Coronary artery (tissue), 2 donors: Measurements from ENCODE around the gene PAXIP1.

Experiments used
- DNase-seq: peaks from one replicate; pipeline ENCODE4 v3.0.0-alpha.2; 2017; ENCODE audit warnings: low spot score
- H3K27ac ChIP-seq, 2 donors: fragments of 200-600 bp; sonication (generic); one replicate each; pipeline ENCODE4 v1.5.1; 2016 to 2019
- H3K4me3 ChIP-seq: fragments of 200-600 bp; sonication (generic); 2 replicates; pipeline ENCODE4 v1.5.1; 2016; ENCODE audit warnings: mild to moderate bottlenecking, moderate library complexity
- TF ChIP-seq, protein P1 (sequence below): fragments of 200-600 bp; sonication (generic); IDR thresholded peaks from one replicate; pipeline ENCODE4 v1.5.1; 2019; ENCODE audit warnings: antibody characterized with exemption

PAXIP1 gene

DNA sequence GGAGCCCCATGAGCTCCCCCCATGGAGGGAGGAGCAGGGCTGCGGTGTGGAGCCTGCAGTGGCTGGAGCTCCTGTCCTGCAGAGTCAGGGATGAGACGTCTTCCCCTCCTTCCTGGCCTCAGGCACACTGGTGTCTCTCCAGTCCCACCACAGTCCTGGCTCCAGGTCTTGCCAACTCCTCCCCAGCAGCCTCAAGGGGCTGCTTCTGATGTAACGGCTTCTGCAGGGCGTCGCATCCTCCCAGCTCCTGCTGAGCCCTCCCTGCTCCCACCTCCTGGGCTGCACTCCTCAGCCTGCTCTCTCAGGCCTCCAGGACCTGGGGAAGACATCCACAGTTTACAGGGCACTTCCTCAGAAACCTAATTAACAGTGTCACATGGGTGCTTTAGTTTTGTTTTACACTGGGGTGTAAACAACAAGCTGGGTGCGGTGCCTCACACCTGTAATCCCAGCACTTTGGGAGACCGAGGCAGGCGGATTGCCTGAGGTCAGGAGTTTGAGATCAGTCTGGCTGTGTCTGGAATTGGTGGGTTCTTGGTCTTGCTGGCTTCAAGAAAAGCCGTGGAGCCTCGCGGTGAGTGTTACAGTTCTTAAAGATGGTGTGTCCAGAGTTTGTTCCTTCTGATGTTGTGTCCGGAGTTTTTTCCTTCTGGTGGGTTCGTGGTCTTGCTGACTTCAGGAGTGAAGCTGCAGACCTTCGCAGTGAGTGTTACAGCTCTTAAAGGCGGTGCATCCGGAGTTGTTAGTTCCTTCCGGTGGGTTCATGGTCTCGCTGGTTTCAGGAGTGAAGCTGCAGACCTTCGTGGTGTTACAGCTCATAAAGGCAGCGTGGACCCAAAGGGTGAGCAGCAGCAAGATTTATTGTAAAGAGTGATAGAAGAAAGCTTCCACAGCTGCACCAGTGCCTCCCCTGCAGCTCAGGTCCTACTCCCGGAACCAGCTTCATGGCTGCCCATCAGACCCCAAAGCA is 95.0 kb downstream of the PAXIP1 start:
- no peak overlapping the region for H3K4me3 ChIP-seq
- H3K27ac ChIP-seq = no peak overlapping the region
- DNase-seq = no peak
- TF ChIP-seq, protein P1, sequence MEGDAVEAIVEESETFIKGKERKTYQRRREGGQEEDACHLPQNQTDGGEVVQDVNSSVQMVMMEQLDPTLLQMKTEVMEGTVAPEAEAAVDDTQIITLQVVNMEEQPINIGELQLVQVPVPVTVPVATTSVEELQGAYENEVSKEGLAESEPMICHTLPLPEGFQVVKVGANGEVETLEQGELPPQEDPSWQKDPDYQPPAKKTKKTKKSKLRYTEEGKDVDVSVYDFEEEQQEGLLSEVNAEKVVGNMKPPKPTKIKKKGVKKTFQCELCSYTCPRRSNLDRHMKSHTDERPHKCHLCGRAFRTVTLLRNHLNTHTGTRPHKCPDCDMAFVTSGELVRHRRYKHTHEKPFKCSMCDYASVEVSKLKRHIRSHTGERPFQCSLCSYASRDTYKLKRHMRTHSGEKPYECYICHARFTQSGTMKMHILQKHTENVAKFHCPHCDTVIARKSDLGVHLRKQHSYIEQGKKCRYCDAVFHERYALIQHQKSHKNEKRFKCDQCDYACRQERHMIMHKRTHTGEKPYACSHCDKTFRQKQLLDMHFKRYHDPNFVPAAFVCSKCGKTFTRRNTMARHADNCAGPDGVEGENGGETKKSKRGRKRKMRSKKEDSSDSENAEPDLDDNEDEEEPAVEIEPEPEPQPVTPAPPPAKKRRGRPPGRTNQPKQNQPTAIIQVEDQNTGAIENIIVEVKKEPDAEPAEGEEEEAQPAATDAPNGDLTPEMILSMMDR = no peak

DNA sequence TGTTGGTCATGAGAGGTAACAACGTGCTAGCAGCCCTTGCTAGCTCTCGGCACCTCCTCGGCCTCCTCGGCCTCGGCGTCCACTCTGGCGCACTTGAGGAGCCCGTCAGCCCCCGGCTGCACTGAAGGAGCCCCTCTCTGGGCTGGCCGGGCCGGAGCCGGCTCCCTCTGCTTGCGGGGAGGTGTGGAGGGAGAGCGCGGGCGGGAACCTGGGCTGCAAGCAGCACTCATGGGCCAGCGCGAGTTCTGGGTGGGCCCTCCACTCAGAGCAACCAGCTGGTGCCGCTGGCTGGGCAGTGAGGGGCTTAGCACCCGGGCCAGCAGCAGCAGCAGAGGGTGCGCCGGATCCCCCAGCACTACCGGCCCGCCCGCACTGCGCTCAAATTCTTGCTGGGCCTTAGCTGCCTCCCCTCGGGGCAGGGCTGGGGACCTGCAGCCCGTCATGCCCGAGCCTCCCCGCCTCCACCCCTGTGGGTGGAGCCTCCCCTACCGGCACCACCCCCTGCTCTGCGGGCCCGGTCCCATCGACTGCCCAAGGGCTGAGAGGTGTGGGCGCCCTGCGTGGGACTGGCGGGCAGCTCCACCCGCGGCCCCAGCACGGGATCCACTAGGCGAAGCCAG is 96.1 kb downstream of the PAXIP1 start:
- TF ChIP-seq, protein P1 = no peak
- no peak overlapping the region for H3K4me3 ChIP-seq
- no peak overlapping the region for H3K27ac ChIP-seq
- no peak for DNase-seq

DNA sequence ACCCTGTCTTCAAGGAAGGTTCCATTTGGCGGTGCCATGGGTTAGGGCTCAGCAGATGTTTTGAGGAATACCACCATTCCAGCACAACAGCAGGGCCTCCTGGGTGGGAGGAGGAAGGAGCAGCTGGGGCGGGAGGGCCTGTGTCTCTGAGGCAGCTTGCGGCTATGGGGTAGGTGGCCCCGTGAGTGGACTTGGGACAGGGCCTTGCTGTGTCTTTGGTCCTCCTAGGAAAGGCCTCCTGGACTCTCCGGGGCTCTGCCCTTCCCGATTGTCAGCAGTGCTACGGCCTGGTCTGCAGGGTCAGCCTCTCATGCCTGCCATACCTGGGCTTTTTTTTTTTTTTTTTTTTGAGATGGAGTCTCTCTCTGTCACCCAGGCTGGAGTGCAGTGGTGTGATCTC is 96.7 kb downstream of the PAXIP1 start:
- no peak for DNase-seq
- Histone ChIP-seq H3K4me3 (no peak overlapping the region), H3K27ac (no peak overlapping the region)
- TF ChIP-seq, protein P1 = no peak

DNA sequence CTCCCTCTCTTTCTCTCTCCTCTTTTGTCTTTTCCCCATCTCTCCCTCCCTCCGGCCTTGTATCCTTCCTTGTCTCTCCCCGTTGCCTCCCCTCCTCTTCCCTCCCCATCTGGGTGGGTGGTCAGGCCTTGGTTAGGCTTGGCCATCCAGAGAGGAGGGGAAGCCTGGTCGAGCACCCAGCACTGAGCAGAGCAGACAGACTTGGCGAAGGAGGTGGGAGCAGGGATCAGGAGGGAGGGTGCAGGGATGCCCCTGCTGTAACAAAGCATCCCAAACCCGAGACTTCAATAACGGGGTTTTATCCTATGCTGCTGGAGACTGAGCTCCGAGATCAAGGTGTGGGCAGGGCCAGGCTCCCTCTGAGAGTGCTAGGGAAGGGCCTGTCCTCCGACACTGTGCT is 97.3 kb downstream of the PAXIP1 start:
- no peak for DNase-seq
- H3K4me3 ChIP-seq = no peak overlapping the region
- TF ChIP-seq, protein P1 = no peak
- no peak overlapping the region for H3K27ac ChIP-seq

DNA sequence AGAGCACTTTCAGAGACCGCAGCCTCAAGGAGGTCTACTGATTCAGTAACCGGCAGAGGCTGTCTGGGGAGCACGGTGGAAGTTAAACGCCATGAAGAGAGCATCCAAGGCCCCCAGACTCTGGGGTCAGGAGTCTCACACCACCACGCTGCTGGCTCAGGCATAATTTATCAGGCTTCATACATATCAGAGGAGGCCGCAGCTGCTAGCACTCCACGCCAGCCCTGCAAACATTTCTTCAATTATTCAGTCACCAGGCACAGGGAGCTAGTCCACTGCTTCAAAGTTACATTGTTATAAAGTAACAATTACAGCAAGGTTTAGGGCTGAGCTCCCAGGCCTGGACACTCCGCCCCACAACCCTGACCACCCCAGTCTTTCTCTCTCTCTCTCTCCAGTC is 97.8 kb downstream of the PAXIP1 start:
- DNase-seq = no peak
- TF ChIP-seq, protein P1 = no peak
- Histone ChIP-seq H3K27ac (no peak overlapping the region), H3K4me3 (no peak overlapping the region)

DNA sequence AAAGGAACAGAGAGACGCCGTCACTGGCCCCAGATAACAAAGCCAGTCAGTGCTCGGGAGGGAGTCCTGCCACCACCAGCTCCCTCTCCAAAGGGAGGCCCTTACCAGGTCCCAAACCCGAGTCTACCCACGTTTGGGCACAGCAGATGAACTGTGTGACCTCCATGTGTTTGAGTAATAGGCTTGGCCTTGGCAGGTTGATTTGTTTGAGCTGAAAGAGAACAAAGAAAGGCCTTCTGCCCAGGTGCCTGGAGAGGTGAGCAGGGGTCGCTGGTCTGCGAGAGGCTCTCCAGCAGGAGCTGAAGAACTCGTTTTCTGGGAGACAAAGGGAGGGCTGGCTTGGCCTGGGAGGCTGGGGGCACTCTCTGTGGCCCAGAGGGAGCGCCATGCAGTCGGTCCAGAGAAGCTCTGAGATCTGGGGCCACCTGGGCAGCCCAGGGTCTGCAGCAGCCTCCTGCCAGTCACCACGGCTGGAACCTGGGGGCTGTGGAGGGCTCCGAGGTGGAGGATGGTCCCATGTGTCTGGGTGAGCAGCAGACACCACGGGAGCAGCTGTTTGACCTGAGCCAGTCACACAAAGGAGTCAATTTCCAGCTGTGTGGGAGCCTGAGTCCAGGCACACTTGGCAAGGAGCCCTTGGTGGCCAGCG is 99.7 kb downstream of the PAXIP1 start:
- H3K27ac ChIP-seq = no peak overlapping the region
- H3K4me3 ChIP-seq = no peak overlapping the region
- DNase-seq = no peak
- TF ChIP-seq, protein P1 = no peak
